NCI-H748 treated with DMSO at 0.1 percent for 48 hours (cell line): ENCODE data around the gene FOXD2.

Source experiments
- DNase-seq: peaks from one replicate; lab custom pipeline; 2025; lab: John Stamatoyannopoulos, UW

Gene FOXD2

DNA sequence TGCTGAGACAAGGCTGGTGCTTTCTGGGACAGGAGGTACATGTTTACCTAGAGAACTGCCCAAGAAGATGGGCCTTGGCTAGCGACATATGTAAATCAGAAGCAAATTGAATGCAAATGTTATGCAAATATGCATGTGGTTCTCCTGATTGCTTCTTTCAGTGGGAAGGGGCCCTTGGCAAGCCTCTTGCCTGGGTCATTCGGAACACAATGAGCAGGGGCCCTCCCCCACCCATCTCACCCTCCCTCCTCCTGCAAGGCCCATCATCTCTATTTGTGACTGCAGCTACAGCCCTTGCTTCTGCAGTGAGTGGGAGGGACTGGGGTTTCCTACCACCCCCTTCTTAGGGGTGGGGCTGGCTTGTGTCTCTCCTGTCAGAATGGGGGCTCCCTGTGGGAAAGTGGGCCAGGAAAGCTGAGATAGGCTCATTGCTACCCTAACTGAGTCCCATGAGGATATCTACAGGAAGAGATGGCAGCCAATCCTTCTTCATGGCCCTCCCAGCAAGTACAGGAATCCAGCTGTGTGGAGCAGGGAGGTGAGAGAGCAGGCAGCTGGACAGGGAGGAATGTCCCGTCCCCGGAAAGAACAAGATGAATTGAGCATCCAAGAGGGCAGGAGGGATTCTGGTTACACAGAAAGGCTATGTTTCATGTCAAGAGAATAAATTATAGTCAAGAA lies 31.0 kb downstream of the FOXD2 start:
- DNase-seq: no peak

DNA sequence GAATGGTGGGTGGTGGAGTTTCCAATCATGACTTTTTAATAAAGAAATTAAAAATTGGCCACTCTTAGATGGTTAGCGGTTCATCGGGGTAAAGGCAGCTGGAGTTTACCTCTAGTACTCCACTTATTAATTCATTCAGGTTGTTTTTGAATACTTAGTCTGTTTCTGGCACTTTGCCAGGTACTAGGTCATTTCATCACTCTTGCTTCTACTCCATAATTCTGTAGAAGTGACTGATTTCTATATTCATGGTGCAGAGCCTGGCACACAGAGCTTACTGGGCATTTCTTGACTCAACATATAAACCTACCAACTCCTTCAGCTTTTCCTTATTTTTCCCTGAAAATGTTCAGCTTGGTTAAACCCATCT lies 31.5 kb downstream of the FOXD2 start:
- DNase-seq: no peak

DNA sequence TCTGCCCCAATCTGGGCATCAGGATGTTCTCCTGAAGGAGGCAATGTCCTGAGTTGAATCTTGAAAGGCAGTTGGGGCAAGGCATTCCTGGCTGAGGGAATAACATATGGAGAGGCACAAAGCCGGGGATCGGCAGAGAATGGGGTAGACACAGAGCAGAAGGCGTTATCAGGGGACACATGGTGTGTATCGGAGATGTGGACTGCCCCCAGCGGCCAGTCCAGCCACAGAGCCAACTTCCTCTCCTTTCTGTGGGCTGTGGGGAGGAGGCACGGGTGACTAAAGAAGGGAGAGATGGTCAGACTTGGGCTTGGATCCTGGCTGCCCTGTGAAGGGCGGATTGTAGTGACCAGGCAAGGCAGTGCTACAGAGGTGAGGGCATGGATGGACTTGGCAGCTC lies 32.1 kb downstream of the FOXD2 start:
- DNase-seq: no peak

- DNase-seq: no peak
These were observed 33.3 kb downstream of the FOXD2 start for GRCh38 chr1:47471163-47471562.

GRCh38 chr1:47474278-47475193 lies 36.7 kb downstream of the FOXD2 start:
- DNase-seq: no peak

GRCh38 chr1:47477595-47478080 lies 39.8 kb downstream of the FOXD2 start:
- no peak for DNase-seq

DNA sequence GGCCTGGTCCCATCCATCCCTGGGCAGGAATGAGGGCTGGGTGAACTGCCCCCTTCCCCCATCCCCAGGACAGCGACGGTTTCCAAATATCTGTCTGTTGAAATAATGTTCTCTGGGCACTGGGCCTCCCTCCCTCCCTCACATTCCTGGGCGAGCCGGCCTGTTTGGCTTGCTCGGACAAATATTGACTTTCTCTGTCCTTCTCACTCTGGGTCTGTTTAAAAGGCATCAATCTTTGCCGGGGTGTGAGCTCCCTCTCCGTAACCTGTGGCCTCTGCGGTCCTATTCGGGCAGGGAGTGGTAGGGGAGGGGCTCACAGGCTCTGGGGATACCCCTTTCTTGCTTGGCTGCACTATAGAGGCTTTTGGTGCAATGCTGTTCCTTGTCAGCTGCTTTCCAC lies 40.2 kb downstream of the FOXD2 start:
- no peak for DNase-seq

DNA sequence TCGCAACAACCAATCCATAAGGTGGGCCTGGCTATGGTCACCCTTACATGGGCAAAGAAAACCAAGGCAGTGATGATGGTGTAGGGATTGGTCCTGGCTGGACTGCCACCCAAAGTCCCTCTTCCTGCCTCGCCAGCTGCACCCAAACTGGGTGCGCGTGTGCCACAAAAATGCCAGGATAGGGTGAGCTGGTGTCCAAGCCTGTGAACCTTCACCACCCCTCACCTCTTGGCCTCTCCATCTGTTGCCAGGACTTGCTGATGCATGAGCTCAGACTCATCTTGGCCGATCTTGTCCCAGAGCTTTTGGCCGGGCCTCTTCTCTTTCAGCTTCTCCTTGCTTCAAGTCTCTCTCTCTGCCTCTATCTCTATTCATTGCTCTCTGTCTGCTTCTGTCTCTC lies 41.8 kb downstream of the FOXD2 start:
- no peak for DNase-seq

- DNase-seq: no peak
These were observed 44.1 kb downstream of the FOXD2 start for GRCh38 chr1:47481936-47482335.

- no peak for DNase-seq
These were observed 44.9 kb downstream of the FOXD2 start for GRCh38 chr1:47482786-47483185.

DNA sequence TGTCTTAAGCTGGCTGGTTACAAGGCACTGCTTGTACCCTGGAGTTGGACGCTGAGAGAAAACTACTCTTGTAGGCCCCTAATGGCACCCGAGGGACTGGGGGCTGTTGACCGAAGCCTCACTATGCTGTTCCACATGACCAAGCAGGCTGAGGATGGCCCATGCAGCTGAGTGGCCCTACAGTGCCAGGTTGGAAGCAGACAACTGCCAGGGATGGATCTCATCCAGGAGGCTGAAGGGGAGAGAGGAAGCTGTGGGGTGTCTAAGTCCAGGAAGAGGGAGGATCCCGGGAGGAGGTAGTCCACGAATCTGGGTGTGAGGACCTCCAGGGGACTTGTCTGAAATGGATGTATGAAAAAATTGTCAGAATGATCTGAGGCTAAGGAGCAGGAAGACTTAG lies 45.8 kb downstream of the FOXD2 start:
- no peak for DNase-seq

DNA sequence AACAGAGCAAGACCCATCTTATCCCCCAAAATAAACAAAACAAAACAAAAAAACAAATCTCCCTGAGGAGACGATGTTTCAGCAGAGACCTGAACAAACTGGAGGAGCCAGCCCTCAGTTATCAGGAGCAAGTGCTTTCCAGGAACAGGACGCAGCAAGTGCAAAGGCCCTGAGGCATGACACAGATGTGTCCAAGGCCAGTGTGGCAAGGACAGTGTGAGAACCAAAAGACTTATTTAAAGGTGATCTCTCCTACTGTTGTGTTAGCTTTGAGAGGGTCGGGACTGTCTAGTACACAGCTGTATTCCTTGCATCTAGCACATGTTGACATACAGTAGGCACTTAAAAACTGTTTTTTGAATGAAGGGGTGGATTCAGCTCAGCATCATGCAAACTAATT lies 48.0 kb downstream of the FOXD2 start:
- no peak for DNase-seq

DNA sequence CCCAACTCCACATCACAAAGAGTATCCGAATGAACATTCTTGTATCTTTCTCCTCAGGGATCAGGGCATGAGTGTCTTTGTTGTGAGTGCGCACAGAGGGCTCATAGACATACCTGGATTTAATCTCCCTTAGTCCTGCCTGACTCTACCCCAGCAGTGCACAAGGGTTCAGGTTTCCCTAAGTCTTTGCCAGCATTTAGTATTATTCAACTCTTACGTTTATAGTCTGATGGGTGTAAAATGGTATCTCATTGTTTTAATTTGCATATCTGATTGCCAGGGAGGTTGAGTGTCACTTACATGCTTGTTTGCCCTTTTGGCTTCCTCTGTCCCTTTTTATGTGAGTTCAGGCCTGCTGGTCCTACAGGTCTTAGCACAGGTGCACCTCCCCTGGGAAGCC lies 49.5 kb downstream of the FOXD2 start:
- no peak for DNase-seq

DNA sequence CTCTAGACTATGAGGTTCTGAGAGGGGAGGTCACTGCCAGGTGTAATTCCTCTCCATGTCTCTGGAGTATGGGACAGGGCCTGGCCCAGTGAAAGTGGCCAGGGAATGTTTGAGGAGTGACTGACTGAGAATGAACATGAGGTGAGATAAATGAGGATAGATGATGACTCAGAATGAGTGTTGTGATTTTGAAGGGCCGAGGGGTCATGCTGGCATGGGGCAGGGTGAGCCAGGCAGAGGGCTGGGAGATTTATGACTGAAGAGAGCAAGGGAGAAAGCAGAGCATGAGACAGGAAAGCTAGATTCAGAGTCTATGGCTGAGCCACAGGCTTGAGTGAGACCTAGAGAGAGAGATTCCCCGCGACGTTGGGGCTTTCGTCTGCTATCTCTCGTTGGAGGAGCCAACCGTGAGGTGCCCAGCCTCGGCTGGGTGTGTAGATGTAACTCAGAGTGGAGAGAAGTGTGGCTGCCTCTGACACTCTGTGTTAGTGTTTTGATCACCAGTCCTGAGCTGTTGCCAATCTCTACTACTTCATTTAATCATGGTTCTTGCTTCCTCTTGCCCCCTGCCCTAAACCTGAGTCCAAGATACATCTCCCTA lies 50.1 kb downstream of the FOXD2 start:
- no peak for DNase-seq
